BLaER1 treated with 17β-estradiol and CSF1 and Interleukin-3, amounts not matched to agents 10 nM and 100 nM (cell line): ENCODE data around the gene DZIP3.

Source experiments
- H3K27ac ChIP-seq, 11 experiments: shearing (Covaris generic); formaldehyde crosslinking; 2 replicates each; pipeline ENCODE4 v1.8.1; 2022
- H3K27me3 ChIP-seq, 11 experiments: shearing (Covaris generic); formaldehyde crosslinking; 2 replicates each; pipeline ENCODE4 v1.8.1; 2022
- H3K36me3 ChIP-seq, 11 experiments: shearing (Covaris generic); formaldehyde crosslinking; 2 replicates each; pipeline ENCODE4 v1.8.1; 2022
- H3K4me1 ChIP-seq, 10 experiments: shearing (Covaris generic); formaldehyde crosslinking; 2 replicates each; pipeline ENCODE4 v1.8.1; 2022
- H3K4me2 ChIP-seq, 11 experiments: shearing (Covaris generic); formaldehyde crosslinking; 2 replicates each; pipeline ENCODE4 v1.8.1; 2022
- H3K4me3 ChIP-seq, 10 experiments: shearing (Covaris generic); formaldehyde crosslinking; 2 replicates each; pipeline ENCODE4 v1.8.1; 2022
- H3K9ac ChIP-seq, 11 experiments: shearing (Covaris generic); formaldehyde crosslinking; 2 replicates each; pipeline ENCODE4 v1.8.1; 2022
- H3K9me3 ChIP-seq, 11 experiments: shearing (Covaris generic); formaldehyde crosslinking; replicated peaks in 1 of 11; 2 replicates each; pipeline ENCODE4 v1.8.1; 2022
- H4K20me1 ChIP-seq, 11 experiments: shearing (Covaris generic); formaldehyde crosslinking; 2 replicates each; pipeline ENCODE4 v1.8.1; 2022
- Cebpa-rat ChIP-seq, 11 experiments: shearing (Covaris generic); IDR thresholded peaks; 2 replicates each; pipeline ENCODE4 v1.8.1; 2022

The DZIP3 gene

GRCh38 chr3:108589998-108590323 is 439 bp downstream of the DZIP3 start:
- no peak for TF ChIP-seq Cebpa-rat (IDR thresholded peaks at IDR 0.05)
- Histone ChIP-seq H3K9me3 (no peaks in the 10 kb centered on the region), H3K9ac (peak overlapping the region; percentile 91 to 97 (median 94)), H3K36me3 (peaks cover 0 to 24% (median 7%) of the 10 kb centered on the region in 11 experiments; a peak in 14 of 22 replicates), H3K4me3 (peak overlapping the region; percentile 70 to 90 (median 84)), H3K27me3 (no peaks in the 10 kb centered on the region), H3K4me2 (peak overlapping the region; percentile 68 to 91 (median 80)), H4K20me1 (peaks cover 0 to 27% (median 10%) of the 10 kb centered on the region in 11 experiments; a peak in 9 of 22 replicates), H3K4me1 (peaks cover 25 to 40% (median 31%) of the 10 kb centered on the region in 10 experiments), H3K27ac (peak overlapping the region; percentile 90 to 97 (median 95))

- Histone ChIP-seq H4K20me1 (peaks cover 0 to 22% (median 10%) of the 10 kb centered on the region in 11 experiments; a peak in 9 of 22 replicates), H3K27ac (peak overlapping the region; percentile 90 to 97 (median 95); a peak in 18 of 22 replicates), H3K9ac (peak overlapping the region; percentile 91 to 97 (median 94); a peak in 21 of 22 replicates), H3K36me3 (peaks cover 0 to 19% (median 2%) of the 10 kb centered on the region in 11 experiments; a peak in 8 of 22 replicates), H3K27me3 (no peaks in the 10 kb centered on the region), H3K4me3 (peak overlapping the region; percentile 70 to 90 (median 84)), H3K9me3 (no peaks in the 10 kb centered on the region), H3K4me2 (peak overlapping the region; percentile 68 to 91 (median 80)), H3K4me1 (peaks cover 25 to 40% (median 31%) of the 10 kb centered on the region in 10 experiments)
- TF ChIP-seq Cebpa-rat (IDR thresholded peaks at IDR 0.05): no peak
These were observed 938 bp downstream of the DZIP3 start for GRCh38 chr3:108590460-108590859.

- Histone ChIP-seq H3K9ac (no peak overlapping the region), H4K20me1 (no peaks in the 10 kb centered on the region; a peak in 1 of 22 replicates), H3K36me3 (no peaks in the 10 kb centered on the region), H3K27ac (no peak overlapping the region), H3K27me3 (no peaks in the 10 kb centered on the region), H3K9me3 (no peaks in the 10 kb centered on the region), H3K4me3 (no peak overlapping the region), H3K4me1 (peaks cover 6 to 10% (median 9%) of the 10 kb centered on the region in 10 experiments), H3K4me2 (no peak overlapping the region)
- no peak for TF ChIP-seq Cebpa-rat (IDR thresholded peaks at IDR 0.05)
These were observed 5.8 kb downstream of the DZIP3 start for GRCh38 chr3:108595321-108595720.

GRCh38 chr3:108598375-108598774 is 8.9 kb downstream of the DZIP3 start:
- no peaks in the 10 kb centered on the region; a peak in 1 of 22 replicates for H4K20me1 ChIP-seq
- H3K9ac ChIP-seq: no peak overlapping the region
- no peaks in the 10 kb centered on the region for H3K27me3 ChIP-seq
- no peaks in the 10 kb centered on the region for H3K36me3 ChIP-seq
- H3K9me3 ChIP-seq: peaks cover 7 to 19% (median 14%) of the 10 kb centered on the region in 11 experiments; a peak in 20 of 22 replicates
- no peak overlapping the region for H3K4me3 ChIP-seq
- no peaks in the 10 kb centered on the region; a peak in 1 of 20 replicates for H3K4me1 ChIP-seq
- TF ChIP-seq Cebpa-rat (IDR thresholded peaks at IDR 0.05): no peak
- no peak overlapping the region for H3K27ac ChIP-seq
- H3K4me2 ChIP-seq: no peak overlapping the region

- Histone ChIP-seq H3K36me3 (no peaks in the 10 kb centered on the region), H3K4me1 (peaks cover 0 to 13% (median 7%) of the 10 kb centered on the region in 10 experiments; a peak in 10 of 20 replicates), H4K20me1 (no peaks in the 10 kb centered on the region; a peak in 1 of 22 replicates), H3K9me3 (peaks cover 7 to 19% (median 14%) of the 10 kb centered on the region in 11 experiments; a peak in 20 of 22 replicates), H3K27ac (no peak overlapping the region), H3K4me3 (no peak overlapping the region), H3K4me2 (no peak overlapping the region), H3K27me3 (no peaks in the 10 kb centered on the region), H3K9ac (no peak overlapping the region)
- TF ChIP-seq Cebpa-rat (IDR thresholded peaks at IDR 0.05): no peak
These were observed 10.3 kb downstream of the DZIP3 start for GRCh38 chr3:108599677-108600409.

- TF ChIP-seq Cebpa-rat (IDR thresholded peaks at IDR 0.05): no peak
- no peak overlapping the region for H3K27ac ChIP-seq
- H3K9ac ChIP-seq: no peak overlapping the region
- H3K4me1 ChIP-seq: peaks cover 0 to 13% (median 7%) of the 10 kb centered on the region in 10 experiments; a peak in 10 of 20 replicates
- peaks cover 7 to 19% (median 14%) of the 10 kb centered on the region in 11 experiments; a peak in 20 of 22 replicates for H3K9me3 ChIP-seq
- H3K4me3 ChIP-seq: no peak overlapping the region
- no peaks in the 10 kb centered on the region for H3K36me3 ChIP-seq
- no peak overlapping the region for H3K4me2 ChIP-seq
- H4K20me1 ChIP-seq: no peaks in the 10 kb centered on the region; a peak in 1 of 22 replicates
- H3K27me3 ChIP-seq: no peaks in the 10 kb centered on the region
These were observed 12.9 kb downstream of the DZIP3 start for GRCh38 chr3:108602249-108602934.

- Histone ChIP-seq H3K36me3 (no peaks in the 10 kb centered on the region), H3K4me1 (peaks cover 0 to 13% (median 7%) of the 10 kb centered on the region in 10 experiments; a peak in 10 of 20 replicates), H3K9ac (no peak overlapping the region), H3K4me3 (no peak overlapping the region), H3K27ac (no peak overlapping the region), H3K27me3 (no peaks in the 10 kb centered on the region), H3K4me2 (no peak overlapping the region), H3K9me3 (peaks cover 7 to 19% (median 14%) of the 10 kb centered on the region in 11 experiments; a peak in 20 of 22 replicates), H4K20me1 (no peaks in the 10 kb centered on the region; a peak in 1 of 22 replicates)
- TF ChIP-seq Cebpa-rat (IDR thresholded peaks at IDR 0.05): no peak
These were observed 13.4 kb downstream of the DZIP3 start for GRCh38 chr3:108602935-108603294.

- Histone ChIP-seq H3K4me1 (peaks cover 0 to 13% (median 7%) of the 10 kb centered on the region in 10 experiments; a peak in 10 of 20 replicates), H3K9ac (no peak overlapping the region), H3K4me2 (peak overlapping the region in 6 of 11 experiments; percentile 3 to 43 (median 22); a peak in 8 of 22 replicates), H3K27ac (no peak overlapping the region), H3K36me3 (no peaks in the 10 kb centered on the region), H3K9me3 (peaks cover 7 to 19% (median 14%) of the 10 kb centered on the region in 11 experiments; a peak in 20 of 22 replicates), H3K4me3 (no peak overlapping the region), H4K20me1 (no peaks in the 10 kb centered on the region), H3K27me3 (no peaks in the 10 kb centered on the region)
- no peak for TF ChIP-seq Cebpa-rat (IDR thresholded peaks at IDR 0.05)
These were observed 14.2 kb downstream of the DZIP3 start for GRCh38 chr3:108603691-108604090.

- H3K9ac ChIP-seq: no peak overlapping the region
- H4K20me1 ChIP-seq: no peaks in the 10 kb centered on the region
- no peaks in the 10 kb centered on the region for H3K27me3 ChIP-seq
- H3K9me3 ChIP-seq: peaks cover 7 to 19% (median 14%) of the 10 kb centered on the region in 11 experiments; a peak in 20 of 22 replicates
- no peak for TF ChIP-seq Cebpa-rat (IDR thresholded peaks at IDR 0.05)
- peaks cover 0 to 13% (median 7%) of the 10 kb centered on the region in 10 experiments; a peak in 10 of 20 replicates for H3K4me1 ChIP-seq
- no peak overlapping the region for H3K4me3 ChIP-seq
- H3K4me2 ChIP-seq: no peak overlapping the region
- H3K27ac ChIP-seq: no peak overlapping the region
- no peaks in the 10 kb centered on the region for H3K36me3 ChIP-seq
These were observed 15.5 kb downstream of the DZIP3 start for GRCh38 chr3:108605028-108605427.
